Measurements from ENCODE around the gene CTBP2.

Gene CTBP2

GRCh38 chr10:125003901-125004467, 156.4 kb downstream of the CTBP2 start:
- TF ChIP-seq EP300 (IDR thresholded peaks at IDR 0.05; ENCODE audit: borderline replicate concordance), result no peak
- no peak for TF ChIP-seq ZBTB7A (IDR thresholded peaks at IDR 0.05; ENCODE audit: low read depth)
- no peak for TF ChIP-seq EGR1 (IDR thresholded peaks at IDR 0.05)
- TF ChIP-seq CEBPB (IDR thresholded peaks at IDR 0.05), result no peak
- TF ChIP-seq YY1 (IDR thresholded peaks at IDR 0.05; ENCODE audit: low read depth), result no peak
- no peak for TF ChIP-seq TEAD4 (IDR thresholded peaks at IDR 0.05)
- TF ChIP-seq TAF1 (IDR thresholded peaks at IDR 0.05; ENCODE audit: low read depth), result no peak
- no peak for TF ChIP-seq CREB1 (IDR thresholded peaks at IDR 0.05; ENCODE audit: low read depth)
- no peak for TF ChIP-seq TCF12 (IDR thresholded peaks at IDR 0.05; ENCODE audit: low read depth)
- TF ChIP-seq RAD21 (IDR thresholded peaks at IDR 0.05; ENCODE audit: low read depth), result no peak
- TF ChIP-seq REST (IDR thresholded peaks at IDR 0.05; ENCODE audit: low read depth), result no peak

GRCh38 chr10:125003146-125003900, 157.0 kb downstream of the CTBP2 start:
- no peak for TF ChIP-seq ZBTB7A (IDR thresholded peaks at IDR 0.05; ENCODE audit: low read depth)

GRCh38 chr10:125002423-125003145, 157.8 kb downstream of the CTBP2 start:
- no peak for TF ChIP-seq TAF1 (IDR thresholded peaks at IDR 0.05; ENCODE audit: low read depth)
- TF ChIP-seq REST (IDR thresholded peaks at IDR 0.05; ENCODE audit: low read depth), result no peak
- TF ChIP-seq FOXM1 (IDR thresholded peaks at IDR 0.05; ENCODE audit: borderline replicate concordance, low read depth), result no peak

GRCh38 chr10:125002047-125002422, 158.3 kb downstream of the CTBP2 start:
- TF ChIP-seq NFIC (IDR thresholded peaks at IDR 0.05) (no peak), FOXM1 (IDR thresholded peaks at IDR 0.05; ENCODE audit: borderline replicate concordance, low read depth) (no peak), EGR1 (IDR thresholded peaks at IDR 0.05) (no peak), CEBPB (IDR thresholded peaks at IDR 0.05) (no peak), TAF1 (IDR thresholded peaks at IDR 0.05; ENCODE audit: low read depth) (no peak), TEAD4 (IDR thresholded peaks at IDR 0.05) (no peak), ZBTB7A (IDR thresholded peaks at IDR 0.05; ENCODE audit: low read depth) (no peak), TCF12 (IDR thresholded peaks at IDR 0.05; ENCODE audit: low read depth) (no peak), EP300 (IDR thresholded peaks at IDR 0.05; ENCODE audit: borderline replicate concordance) (no peak), YY1 (IDR thresholded peaks at IDR 0.05; ENCODE audit: low read depth) (no peak), CREB1 (IDR thresholded peaks at IDR 0.05; ENCODE audit: low read depth) (no peak), USF1 (IDR thresholded peaks at IDR 0.05) (no peak), RAD21 (IDR thresholded peaks at IDR 0.05; ENCODE audit: low read depth) (no peak), REST (IDR thresholded peaks at IDR 0.05; ENCODE audit: low read depth) (no peak), MAX (IDR thresholded peaks at IDR 0.05) (no peak)

All from Ishikawa (cell line).